Suprapubic skin (tissue), 4 donors: ENCODE results near the gene RAB35.

Experiments
- CTCF ChIP-seq, 2 donors: fragments of 200-600 bp in 1 of 2; fragments of 450-650 bp in 1 of 2; sonication (generic) in 1 of 2; IDR thresholded peaks; one replicate each; pipeline ENCODE4 v1.5.1; 2016 to 2019; ENCODE audit warnings: antibody characterized with exemption in 2 of 2, mild to moderate bottlenecking in 1 of 2, moderate library complexity in 1 of 2
- EP300 ChIP-seq: sonication (generic); formaldehyde crosslinking; IDR thresholded peaks from one replicate; pipeline ENCODE4 v1.6.1; 2017; ENCODE audit warnings: antibody characterized with exemption
- POLR2A ChIP-seq, 2 donors: fragments of 450-650 bp; IDR thresholded peaks; one replicate each; pipeline ENCODE4 v1.6.1; 2017; ENCODE audit warnings: antibody characterized with exemption in 2 of 2, mild to moderate bottlenecking in 2 of 2, moderate library complexity in 2 of 2
- POLR2AphosphoS5 ChIP-seq, 3 donors: sonication (generic); formaldehyde crosslinking; IDR thresholded peaks; one replicate each; pipeline ENCODE4 v1.6.1; 2017; ENCODE audit warnings: antibody characterized with exemption in 3 of 3

- TF ChIP-seq POLR2A (IDR thresholded peaks at IDR 0.05) (no peak), CTCF (IDR thresholded peaks at IDR 0.05) (no peak), POLR2AphosphoS5 (IDR thresholded peaks at IDR 0.05) (no peak), EP300 (no peak)
Measured at GRCh38 chr12:120101182-120101581, 15.4 kb downstream of the RAB35 start.
